ENCODE results near the gene PLPP3.

DNA sequence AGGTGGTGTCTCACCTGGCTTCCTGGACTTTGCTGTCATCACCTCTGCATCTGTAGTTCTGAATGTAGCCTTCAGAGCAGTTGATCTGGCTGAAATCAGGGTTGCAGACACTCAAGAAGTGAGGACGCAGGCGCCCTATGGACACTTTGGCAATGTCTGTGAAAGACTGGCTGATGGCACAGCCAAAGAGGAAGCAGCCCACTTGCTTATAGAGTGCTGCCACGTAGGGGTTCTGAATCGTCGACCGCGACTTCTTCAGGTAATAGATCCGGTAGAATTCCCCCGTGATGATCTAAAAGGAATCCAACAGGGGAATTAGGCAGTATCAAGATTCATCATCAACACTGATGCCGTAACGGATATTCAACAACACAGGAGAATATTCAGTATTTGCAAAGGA lies 55.1 kb downstream of the PLPP3 start:
- TF ChIP-seq, protein P1, sequence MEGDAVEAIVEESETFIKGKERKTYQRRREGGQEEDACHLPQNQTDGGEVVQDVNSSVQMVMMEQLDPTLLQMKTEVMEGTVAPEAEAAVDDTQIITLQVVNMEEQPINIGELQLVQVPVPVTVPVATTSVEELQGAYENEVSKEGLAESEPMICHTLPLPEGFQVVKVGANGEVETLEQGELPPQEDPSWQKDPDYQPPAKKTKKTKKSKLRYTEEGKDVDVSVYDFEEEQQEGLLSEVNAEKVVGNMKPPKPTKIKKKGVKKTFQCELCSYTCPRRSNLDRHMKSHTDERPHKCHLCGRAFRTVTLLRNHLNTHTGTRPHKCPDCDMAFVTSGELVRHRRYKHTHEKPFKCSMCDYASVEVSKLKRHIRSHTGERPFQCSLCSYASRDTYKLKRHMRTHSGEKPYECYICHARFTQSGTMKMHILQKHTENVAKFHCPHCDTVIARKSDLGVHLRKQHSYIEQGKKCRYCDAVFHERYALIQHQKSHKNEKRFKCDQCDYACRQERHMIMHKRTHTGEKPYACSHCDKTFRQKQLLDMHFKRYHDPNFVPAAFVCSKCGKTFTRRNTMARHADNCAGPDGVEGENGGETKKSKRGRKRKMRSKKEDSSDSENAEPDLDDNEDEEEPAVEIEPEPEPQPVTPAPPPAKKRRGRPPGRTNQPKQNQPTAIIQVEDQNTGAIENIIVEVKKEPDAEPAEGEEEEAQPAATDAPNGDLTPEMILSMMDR (conservative IDR thresholded peaks at IDR 0.05 in 1 of 2, IDR thresholded peaks at IDR 0.05 in 1 of 2; ENCODE audit: low read depth in 1 of 2, low read length in 2 of 2): no peak
- no peak for TF ChIP-seq EZH2 (IDR thresholded peaks at IDR 0.05; ENCODE audit: low read length, missing control alignments)

Data from fibroblast of lung (primary cell).